HUES48 (cell line): Measurements from ENCODE around the gene RUVBL2.

ENCODE experiments used
- H3K27ac ChIP-seq: one replicate; pipeline ENCODE4 v1.7.0; 2013; ENCODE audit warnings: low read depth, low read length, inconsistent platforms
- H3K27me3 ChIP-seq: 2 replicates; pipeline ENCODE4 v1.6.1; 2013; ENCODE audit warnings: mild to moderate bottlenecking, low read length; ENCODE audit not compliant: control insufficient read depth, insufficient read depth
- H3K36me3 ChIP-seq: 2 replicates; pipeline ENCODE4 v1.6.1; 2013; ENCODE audit warnings: low read length; ENCODE audit not compliant: control insufficient read depth, insufficient read depth
- H3K4me1 ChIP-seq: 2 replicates; pipeline ENCODE4 v1.6.1; 2013; ENCODE audit warnings: mild to moderate bottlenecking, low read length; ENCODE audit not compliant: control insufficient read depth, insufficient read depth
- H3K4me3 ChIP-seq: 2 replicates; pipeline ENCODE4 v1.5.1; 2013; ENCODE audit warnings: mild to moderate bottlenecking, low read depth, low read length
- H3K9ac ChIP-seq: 2 replicates; pipeline ENCODE4 v1.6.1; 2013; ENCODE audit warnings: mild to moderate bottlenecking, low read depth, low read length, moderate library complexity
- H3K9me3 ChIP-seq: 2 replicates; pipeline ENCODE4 v1.6.1; 2013; ENCODE audit warnings: low read length; ENCODE audit not compliant: control insufficient read depth, insufficient read depth

Gene RUVBL2

GRCh38 chr19:48991873-48992580 lies 1.7 kb upstream of the RUVBL2 start:
- peaks cover 26% of the 10 kb centered on the region for H3K36me3 ChIP-seq
- H3K9me3 ChIP-seq: no peaks in the 10 kb centered on the region
- H3K27me3 ChIP-seq: no peaks in the 10 kb centered on the region
- peaks cover 7% of the 10 kb centered on the region; the same call in 1 of the 2 replicates for H3K4me1 ChIP-seq
- H3K27ac ChIP-seq: peak overlapping the region; percentile 85
- H3K4me3 ChIP-seq: peak overlapping the region; percentile 79
- peak overlapping the region; percentile 33; the same call in 1 of the 2 replicates for H3K9ac ChIP-seq

- no peaks in the 10 kb centered on the region for H3K27me3 ChIP-seq
- H3K4me3 ChIP-seq: peak overlapping the region; percentile 79
- H3K4me1 ChIP-seq: peaks cover 7% of the 10 kb centered on the region; the same call in 1 of the 2 replicates
- H3K9ac ChIP-seq: peak overlapping the region; percentile 58; the same call in 1 of the 2 replicates
- H3K27ac ChIP-seq: peak overlapping the region; percentile 85
- H3K9me3 ChIP-seq: no peaks in the 10 kb centered on the region
- H3K36me3 ChIP-seq: peaks cover 23% of the 10 kb centered on the region
Measured at GRCh38 chr19:48992581-48993174, 1.0 kb upstream of the RUVBL2 start.

GRCh38 chr19:48994035-48994386 lies 324 bp downstream of the RUVBL2 start:
- peaks cover 12% of the 10 kb centered on the region; the same call in 1 of the 2 replicates for H3K36me3 ChIP-seq
- peak overlapping the region; percentile 82 for H3K27ac ChIP-seq
- peak overlapping the region; percentile 37 for H3K9ac ChIP-seq
- peak overlapping the region; percentile 81 for H3K4me3 ChIP-seq
- H3K27me3 ChIP-seq: no peaks in the 10 kb centered on the region
- H3K4me1 ChIP-seq: peaks cover 7% of the 10 kb centered on the region; the same call in 1 of the 2 replicates
- H3K9me3 ChIP-seq: no peaks in the 10 kb centered on the region

GRCh38 chr19:48997972-48998371 lies 4.3 kb downstream of the RUVBL2 start:
- Histone ChIP-seq H3K27me3 (no peaks in the 10 kb centered on the region), H3K36me3 (peaks cover 16% of the 10 kb centered on the region), H3K27ac (no peak overlapping the region), H3K9me3 (no peaks in the 10 kb centered on the region), H3K4me3 (no peak overlapping the region), H3K9ac (no peak overlapping the region), H3K4me1 (no peaks in the 10 kb centered on the region)

- Histone ChIP-seq H3K27ac (peak overlapping the region; percentile 68), H3K27me3 (no peaks in the 10 kb centered on the region), H3K36me3 (peaks cover 33% of the 10 kb centered on the region), H3K9me3 (no peaks in the 10 kb centered on the region), H3K4me1 (no peaks in the 10 kb centered on the region), H3K9ac (no peak overlapping the region), H3K4me3 (no peak overlapping the region)
Measured at GRCh38 chr19:48999481-49000325, 6.0 kb downstream of the RUVBL2 start.

GRCh38 chr19:49004133-49004532 lies 10.4 kb downstream of the RUVBL2 start:
- Histone ChIP-seq H3K9me3 (no peaks in the 10 kb centered on the region), H3K27me3 (no peaks in the 10 kb centered on the region), H3K4me1 (no peaks in the 10 kb centered on the region), H3K4me3 (no peak overlapping the region), H3K27ac (no peak overlapping the region), H3K9ac (no peak overlapping the region), H3K36me3 (peaks cover 62% of the 10 kb centered on the region)

- Histone ChIP-seq H3K4me1 (no peaks in the 10 kb centered on the region), H3K9me3 (no peaks in the 10 kb centered on the region), H3K27me3 (no peaks in the 10 kb centered on the region), H3K36me3 (peaks cover 72% of the 10 kb centered on the region), H3K27ac (no peak overlapping the region), H3K9ac (no peak overlapping the region), H3K4me3 (no peak overlapping the region)
Measured at GRCh38 chr19:49004964-49005614, 11.4 kb downstream of the RUVBL2 start.

GRCh38 chr19:49006905-49007304 lies 13.2 kb downstream of the RUVBL2 start:
- H3K36me3 ChIP-seq: peaks cover 82% of the 10 kb centered on the region
- H3K27me3 ChIP-seq: no peaks in the 10 kb centered on the region
- no peak overlapping the region for H3K4me3 ChIP-seq
- no peaks in the 10 kb centered on the region for H3K4me1 ChIP-seq
- no peaks in the 10 kb centered on the region for H3K9me3 ChIP-seq
- H3K9ac ChIP-seq: no peak overlapping the region
- no peak overlapping the region for H3K27ac ChIP-seq

- Histone ChIP-seq H3K9ac (no peak overlapping the region), H3K27ac (no peak overlapping the region), H3K36me3 (peaks cover 75% of the 10 kb centered on the region), H3K27me3 (no peaks in the 10 kb centered on the region), H3K4me1 (no peaks in the 10 kb centered on the region), H3K4me3 (no peak overlapping the region), H3K9me3 (no peaks in the 10 kb centered on the region)
Measured at GRCh38 chr19:49009828-49010227, 16.1 kb downstream of the RUVBL2 start.

- Histone ChIP-seq H3K4me1 (no peaks in the 10 kb centered on the region), H3K4me3 (no peak overlapping the region), H3K36me3 (peaks cover 75% of the 10 kb centered on the region), H3K27ac (no peak overlapping the region), H3K9me3 (no peaks in the 10 kb centered on the region), H3K9ac (no peak overlapping the region), H3K27me3 (no peaks in the 10 kb centered on the region)
Measured at GRCh38 chr19:49010453-49010852, 16.8 kb downstream of the RUVBL2 start.
